GM12878 (cell line): Measurements from ENCODE around the gene RPL29. TPM values are rescaled to one million over a fixed set of nuclear protein-coding genes. Genes with fewer than 3 reads are reported as not detected.

Source experiments
- ATAC-seq: fragments of 200-7000 bp; cut with Tn5 transposase; 3 replicates; pipeline ENCODE4 v1.9.1; 2020; ENCODE audit warnings: mild to moderate bottlenecking, moderate library complexity
- BruUV-seq: library from RNA; stranded (reverse); fragments of 400-500 nt; replicated peaks from 2 replicates; lab custom pipeline; 2021; lab: Mats Ljungman, UMichigan
- CTCF ChIA-PET: fragments of 300-600 bp; sonication (Branson Sonifier 250); formaldehyde crosslinking; extraction: SDS; loops from one replicate; lab custom pipeline; 2021; ENCODE audit warnings: inconsistent platforms; lab: Yijun Ruan, JAX
- POLR2A ChIA-PET: fragments of 350-600 bp; formaldehyde crosslinking; extraction: SDS; loops from one replicate; lab custom pipeline; 2021; ENCODE audit warnings: inconsistent platforms; lab: Charles Lee
- RAD21 ChIA-PET: fragments of 300-600 bp; sonication (Branson Sonifier 250); formaldehyde crosslinking; loops from one replicate; lab custom pipeline; 2023; ENCODE audit warnings: antibody characterized with exemption; ENCODE audit not compliant: unreplicated experiment; lab: Charles Lee
- SMC1A ChIA-PET: fragments of 300-600 bp; sonication (Branson Sonifier 250); formaldehyde crosslinking; loops from one replicate; lab custom pipeline; 2023; ENCODE audit not compliant: unreplicated experiment, uncharacterized antibody; lab: Charles Lee
- DNase-seq: peaks from one replicate; pipeline ENCODE4 v3.0.0-alpha.2; 2011; ENCODE audit warnings: low read depth, low spot score
- FAIRE-seq: peaks from 3 replicates; lab custom pipeline; 2011; peaks lifted over from hg19 to GRCh38; lab: Jason Lieb, UNC
- H2AFZ ChIP-seq: 2 replicates; pipeline ENCODE4 v1.6.0; 2011; ENCODE audit warnings: low read depth, low read length, control low read depth; ENCODE audit not compliant: control insufficient read depth
- H3K27ac ChIP-seq: 2 replicates; pipeline ENCODE4 v1.5.1; 2011; ENCODE audit warnings: control low read depth; ENCODE audit not compliant: control insufficient read depth, insufficient read depth
- H3K27me3 ChIP-seq, 2 experiments: replicated peaks in 1 of 2; 2 replicates each; pipeline versions ENCODE4 v1.6.0 to v1.6.1; 2011; ENCODE audit warnings: low read length in 1 of 2; ENCODE audit not compliant: control insufficient read depth in 2 of 2, insufficient read depth in 2 of 2
- H3K36me3 ChIP-seq, 2 experiments: 2 replicates each; pipeline ENCODE4 v1.5.1; 2011; ENCODE audit warnings: low read length in 1 of 2; ENCODE audit not compliant: control insufficient read depth in 2 of 2, insufficient read depth in 2 of 2
- H3K4me1 ChIP-seq: 2 replicates; pipeline ENCODE4 v1.6.1; 2011; ENCODE audit warnings: mild to moderate bottlenecking, low read length, moderate library complexity, mixed read lengths; ENCODE audit not compliant: control insufficient read depth, insufficient read depth
- H3K4me2 ChIP-seq: 2 replicates; pipeline ENCODE4 v1.6.0; 2011; ENCODE audit warnings: control low read depth; ENCODE audit not compliant: control insufficient read depth, insufficient read depth
- H3K4me3 ChIP-seq: fragments of 200-600 bp; sonication (generic); 2 replicates; pipeline ENCODE4 v1.5.1; 2016
- H3K79me2 ChIP-seq: 2 replicates; pipeline ENCODE4 v1.6.0; 2011; ENCODE audit warnings: low read length; ENCODE audit not compliant: control insufficient read depth, insufficient read depth
- H3K9ac ChIP-seq: 2 replicates; pipeline ENCODE4 v1.8.0; 2011; ENCODE audit warnings: low read length, control low read depth, mixed read lengths; ENCODE audit not compliant: control insufficient read depth, insufficient read depth
- H3K9me3 ChIP-seq: replicated peaks from 3 replicates; pipeline ENCODE4 v1.5.1; 2011; ENCODE audit warnings: mild to moderate bottlenecking, low read length; ENCODE audit not compliant: control insufficient read depth, insufficient read depth
- H4K20me1 ChIP-seq: 2 replicates; pipeline ENCODE4 v1.6.0; 2011; ENCODE audit not compliant: control insufficient read depth, insufficient read depth
- ATF7 ChIP-seq: fragments of 450-650 bp; IDR thresholded peaks from 2 replicates; pipeline ENCODE4 v1.6.1; 2016; ENCODE audit warnings: low read depth, mild to moderate bottlenecking
- GATAD2B ChIP-seq: fragments of 450-650 bp; conservative IDR thresholded peaks from 2 replicates; pipeline ENCODE4 v1.6.1; 2017; ENCODE audit warnings: low read depth, mild to moderate bottlenecking, moderate library complexity
- NFXL1 ChIP-seq: fragments of 450-650 bp; IDR thresholded peaks from 2 replicates; pipeline ENCODE4 v1.6.1; 2017; ENCODE audit warnings: antibody characterized with exemption, mild to moderate bottlenecking, borderline replicate concordance
- POLR2A ChIP-seq: IDR thresholded peaks from 2 replicates; pipeline ENCODE4 v1.6.1; 2011; ENCODE audit warnings: low read depth, mild to moderate bottlenecking, low read length
- RCOR1 ChIP-seq: conservative IDR thresholded peaks from 2 replicates; pipeline ENCODE4 v1.6.1; 2012; ENCODE audit warnings: low read depth, low read length, improper control_type of control experiment
- TCF12 ChIP-seq: IDR thresholded peaks from 2 replicates; pipeline ENCODE4 v1.6.1; 2011; ENCODE audit warnings: low read depth, mild to moderate bottlenecking, low read length
- YY1 ChIP-seq: IDR thresholded peaks from 2 replicates; pipeline ENCODE4 v1.6.1; 2011; ENCODE audit warnings: low read depth, mild to moderate bottlenecking, low read length
- ZNF687 ChIP-seq: fragments of 450-650 bp; IDR thresholded peaks from 2 replicates; pipeline ENCODE4 v1.6.1; 2017; ENCODE audit warnings: mild to moderate bottlenecking, moderate library complexity
- WGBS: methylation state at CpG from one replicate; pipeline ENCODE4 v1.1.6; 2016; ENCODE audit warnings: low lambda C conversion rate; ENCODE audit not compliant: insufficient replicate concordance, insufficient coverage; ENCODE audit errors: missing lambda C conversion rate; 5-methylcytosine and 5-hydroxymethylcytosine counted together
- in situ Hi-C: fragments of 300-500 bp; cut with MboI; formaldehyde crosslinking; loops from 9 replicates; pipeline ENCODE4 v1.14.3; 2018; ENCODE audit warnings: mixed read lengths
- intact Hi-C: fragments of 100-400 bp; cut with micrococcal nuclease; formaldehyde crosslinking; loops from one replicate; pipeline ENCODE4 v1.14.2; 2022; ENCODE audit not compliant: unreplicated experiment
- polyA plus RNA-seq, 11 experiments: library from polyadenylated mRNA; depleted of rRNA in 4 of 11; unstranded in 6 of 11; stranded (reverse) in 5 of 11; fragments of >200 nt; fragmentation: Nextera tagmentation in 4 of 11; fragmentation: Illumina TruSeq in 1 of 11; extraction: Ambion mirVana in 4 of 11; extraction: Trizol in 1 of 11; gene quantifications; 1 replicate in 1 of 11; 2 replicates in 10 of 11; pipeline versions ENCODE4 v1.2.1 to v1.2.3, GENCODE V29; 2011 to 2016; ENCODE audit warnings: inconsistent platforms in 2 of 11, missing spikeins in 2 of 11, low read depth in 1 of 11
- total RNA-seq, 4 experiments: library from RNA; depleted of rRNA in 3 of 4; stranded (reverse); fragments of >200 nt in 3 of 4; fragmentation: Illumina TruSeq in 1 of 4; extraction: Trizol in 1 of 4; gene quantifications; 2 replicates each; pipeline versions ENCODE4 v1.2.1 to v1.2.3, GENCODE V29; 2013 to 2021
- TF ChIP-seq, protein P1 (sequence below): IDR thresholded peaks from 2 replicates; pipeline ENCODE4 v1.6.1; 2012; ENCODE audit warnings: improper control_type of control experiment, low read depth, low read length; ENCODE audit not compliant: insufficient replicate concordance
- TF ChIP-seq, protein P2 (sequence below): fragments of 450-650 bp; conservative IDR thresholded peaks from 2 replicates; pipeline ENCODE4 v1.6.1; 2017; ENCODE audit warnings: mild to moderate bottlenecking, moderate library complexity

RPL29 gene
- total and polyA plus RNA-seq, 10 of the 15 experiments (the other 5 are each of a cell fraction or from before 2014, with no cell fraction given) = 1,053 to 2,477 (median 1,657) TPM

GRCh38 chr3:52023860-52024764 is 28.4 kb upstream of the RPL29 start:
- H3K27ac ChIP-seq = peak overlapping the region; percentile 55
- TF ChIP-seq RCOR1 (0 out of 2 replicates have a peak, but pooled peaks have one; percentile 47), ZNF687 (peak; percentile 51), YY1 (peak; percentile 20; the same call in 1 of the 2 replicates), POLR2A (peak; percentile 34; the same call in 1 of the 2 replicates), NFXL1 (0 out of 2 replicates have a peak, but pooled peaks have one; percentile 32), ATF7 (peak; percentile 65), GATAD2B (peak; percentile 100), TCF12 (peak; percentile 95)
- TF ChIP-seq, protein P1, sequence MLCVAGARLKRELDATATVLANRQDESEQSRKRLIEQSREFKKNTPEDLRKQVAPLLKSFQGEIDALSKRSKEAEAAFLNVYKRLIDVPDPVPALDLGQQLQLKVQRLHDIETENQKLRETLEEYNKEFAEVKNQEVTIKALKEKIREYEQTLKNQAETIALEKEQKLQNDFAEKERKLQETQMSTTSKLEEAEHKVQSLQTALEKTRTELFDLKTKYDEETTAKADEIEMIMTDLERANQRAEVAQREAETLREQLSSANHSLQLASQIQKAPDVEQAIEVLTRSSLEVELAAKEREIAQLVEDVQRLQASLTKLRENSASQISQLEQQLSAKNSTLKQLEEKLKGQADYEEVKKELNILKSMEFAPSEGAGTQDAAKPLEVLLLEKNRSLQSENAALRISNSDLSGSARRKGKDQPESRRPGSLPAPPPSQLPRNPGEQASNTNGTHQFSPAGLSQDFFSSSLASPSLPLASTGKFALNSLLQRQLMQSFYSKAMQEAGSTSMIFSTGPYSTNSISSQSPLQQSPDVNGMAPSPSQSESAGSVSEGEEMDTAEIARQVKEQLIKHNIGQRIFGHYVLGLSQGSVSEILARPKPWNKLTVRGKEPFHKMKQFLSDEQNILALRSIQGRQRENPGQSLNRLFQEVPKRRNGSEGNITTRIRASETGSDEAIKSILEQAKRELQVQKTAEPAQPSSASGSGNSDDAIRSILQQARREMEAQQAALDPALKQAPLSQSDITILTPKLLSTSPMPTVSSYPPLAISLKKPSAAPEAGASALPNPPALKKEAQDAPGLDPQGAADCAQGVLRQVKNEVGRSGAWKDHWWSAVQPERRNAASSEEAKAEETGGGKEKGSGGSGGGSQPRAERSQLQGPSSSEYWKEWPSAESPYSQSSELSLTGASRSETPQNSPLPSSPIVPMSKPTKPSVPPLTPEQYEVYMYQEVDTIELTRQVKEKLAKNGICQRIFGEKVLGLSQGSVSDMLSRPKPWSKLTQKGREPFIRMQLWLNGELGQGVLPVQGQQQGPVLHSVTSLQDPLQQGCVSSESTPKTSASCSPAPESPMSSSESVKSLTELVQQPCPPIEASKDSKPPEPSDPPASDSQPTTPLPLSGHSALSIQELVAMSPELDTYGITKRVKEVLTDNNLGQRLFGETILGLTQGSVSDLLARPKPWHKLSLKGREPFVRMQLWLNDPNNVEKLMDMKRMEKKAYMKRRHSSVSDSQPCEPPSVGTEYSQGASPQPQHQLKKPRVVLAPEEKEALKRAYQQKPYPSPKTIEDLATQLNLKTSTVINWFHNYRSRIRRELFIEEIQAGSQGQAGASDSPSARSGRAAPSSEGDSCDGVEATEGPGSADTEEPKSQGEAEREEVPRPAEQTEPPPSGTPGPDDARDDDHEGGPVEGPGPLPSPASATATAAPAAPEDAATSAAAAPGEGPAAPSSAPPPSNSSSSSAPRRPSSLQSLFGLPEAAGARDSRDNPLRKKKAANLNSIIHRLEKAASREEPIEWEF = peak; percentile 99
- TF ChIP-seq, protein P2, sequence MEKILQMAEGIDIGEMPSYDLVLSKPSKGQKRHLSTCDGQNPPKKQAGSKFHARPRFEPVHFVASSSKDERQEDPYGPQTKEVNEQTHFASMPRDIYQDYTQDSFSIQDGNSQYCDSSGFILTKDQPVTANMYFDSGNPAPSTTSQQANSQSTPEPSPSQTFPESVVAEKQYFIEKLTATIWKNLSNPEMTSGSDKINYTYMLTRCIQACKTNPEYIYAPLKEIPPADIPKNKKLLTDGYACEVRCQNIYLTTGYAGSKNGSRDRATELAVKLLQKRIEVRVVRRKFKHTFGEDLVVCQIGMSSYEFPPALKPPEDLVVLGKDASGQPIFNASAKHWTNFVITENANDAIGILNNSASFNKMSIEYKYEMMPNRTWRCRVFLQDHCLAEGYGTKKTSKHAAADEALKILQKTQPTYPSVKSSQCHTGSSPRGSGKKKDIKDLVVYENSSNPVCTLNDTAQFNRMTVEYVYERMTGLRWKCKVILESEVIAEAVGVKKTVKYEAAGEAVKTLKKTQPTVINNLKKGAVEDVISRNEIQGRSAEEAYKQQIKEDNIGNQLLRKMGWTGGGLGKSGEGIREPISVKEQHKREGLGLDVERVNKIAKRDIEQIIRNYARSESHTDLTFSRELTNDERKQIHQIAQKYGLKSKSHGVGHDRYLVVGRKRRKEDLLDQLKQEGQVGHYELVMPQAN = no peak

More at GRCh38 chr3:52023860-52024764, 28.4 kb upstream of the RPL29 start:
- ChIA-PET SMC1A (interaction anchor here (0.7 to 12.8 kb wide), 12 partner anchors 8 to 97 kb away, joined by 3 to 116 read pairs (median 6); partner anchors contain the start of gene DUSP7), RAD21 (interaction anchor here (0.9 to 7.1 kb wide), 15 partner anchors 9 to 179 kb away, joined by 3 to 70 read pairs (median 6); partner anchors contain the start of gene DUSP7), CTCF (interaction anchor here (0.7 to 2.3 kb wide), 16 partner anchors 9 to 121 kb away, joined by 3 to 30 read pairs (median 6); partner anchors contain the start of genes DUSP7 and RRP9), POLR2A (interaction anchor here (0.6 to 2.3 kb wide), 16 partner anchors 7 to 229 kb away, joined by 3 to 21 read pairs (median 5); partner anchors contain the start of gene DUSP7)
- in situ Hi-C loops (no loop called here), intact Hi-C loops (loop anchor here (1.0 kb wide), 1 partner anchor 28 kb away; no protein-coding TSS in a partner anchor)
- Histone ChIP-seq H2AFZ (peak overlapping the region; percentile 72), H3K27me3 (no peaks in the 10 kb centered on the region), H4K20me1 (no peaks in the 10 kb centered on the region), H3K4me1 (peaks cover 18% of the 10 kb centered on the region), H3K4me3 (no peak overlapping the region), H3K9me3 (no peaks in the 10 kb centered on the region), H3K36me3 (no peaks in the 10 kb centered on the region), H3K9ac (peak overlapping the region; percentile 24; the same call in 1 of the 2 replicates), H3K79me2 (no peaks in the 10 kb centered on the region), H3K4me2 (peak overlapping the region; percentile 63)
- ATAC-seq = peak; percentile 87
- peak; percentile 76 for FAIRE-seq
- no TSS peak for BruUV-seq
- DNase-seq = peak; percentile 81
- WGBS = 8% methylated on average over 7 of the region's 8 CpGs
